Ishikawa (cell line): ENCODE results near the gene CEP104.

Experiments
- CEBPB ChIP-seq: IDR thresholded peaks from 2 replicates; pipeline ENCODE4 v1.6.1; 2012
- EGR1 ChIP-seq: IDR thresholded peaks from 2 replicates; pipeline ENCODE4 v1.6.1; 2012
- EP300 ChIP-seq: IDR thresholded peaks from 2 replicates; pipeline ENCODE4 v1.6.1; 2012; ENCODE audit warnings: borderline replicate concordance
- FOXM1 ChIP-seq: IDR thresholded peaks from 2 replicates; pipeline ENCODE4 v1.6.1; 2012; ENCODE audit warnings: low read depth, borderline replicate concordance
- TAF1 ChIP-seq: IDR thresholded peaks from 2 replicates; pipeline ENCODE4 v1.6.1; 2012; ENCODE audit warnings: low read depth, mild to moderate bottlenecking
- ZBTB7A ChIP-seq: IDR thresholded peaks from 2 replicates; pipeline ENCODE4 v1.6.1; 2012; ENCODE audit warnings: low read depth
- TF ChIP-seq, protein P1 (sequence below): IDR thresholded peaks from 2 replicates; pipeline ENCODE4 v1.6.1; 2012
- TF ChIP-seq, protein P2 (sequence below): IDR thresholded peaks from 2 replicates; pipeline ENCODE4 v1.6.1; 2012; ENCODE audit warnings: low read depth, mild to moderate bottlenecking
- TF ChIP-seq, protein P3 (sequence below): IDR thresholded peaks from 2 replicates; pipeline ENCODE4 v1.6.1; 2012

DNA sequence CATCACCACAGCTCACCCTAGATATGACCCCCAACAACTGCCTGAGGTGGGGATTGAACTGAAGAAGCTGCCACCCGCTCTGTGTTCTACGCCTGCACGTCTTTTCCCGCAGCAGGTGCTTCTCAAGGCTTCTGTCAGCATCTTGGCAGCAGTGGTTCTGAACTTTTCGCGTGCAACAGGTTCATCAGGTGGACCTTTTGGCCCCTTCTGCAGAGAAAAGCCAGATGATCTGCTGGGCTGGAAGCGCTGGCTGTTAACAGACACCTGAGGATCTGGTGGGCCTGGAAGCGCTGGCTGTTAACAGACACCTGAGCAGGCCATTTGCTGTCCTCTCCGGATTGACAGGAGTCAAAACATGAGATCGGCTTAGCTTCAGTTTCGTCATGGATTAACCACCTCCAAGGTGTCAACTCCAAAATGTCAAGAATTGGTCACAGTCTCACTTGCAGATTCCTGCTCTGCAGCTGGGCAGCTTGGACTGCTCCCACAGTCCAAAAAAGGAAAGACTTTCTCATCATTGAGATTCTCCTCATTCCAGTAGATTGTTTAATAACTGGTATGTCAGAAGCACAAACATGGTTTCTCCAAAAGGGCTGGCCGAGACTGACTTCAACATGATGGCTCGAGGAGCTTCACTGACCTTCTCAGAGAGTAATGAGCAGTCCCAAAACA is 38.4 kb upstream of the CEP104 start:
- no peak for TF ChIP-seq EP300
- TF ChIP-seq, protein P1, sequence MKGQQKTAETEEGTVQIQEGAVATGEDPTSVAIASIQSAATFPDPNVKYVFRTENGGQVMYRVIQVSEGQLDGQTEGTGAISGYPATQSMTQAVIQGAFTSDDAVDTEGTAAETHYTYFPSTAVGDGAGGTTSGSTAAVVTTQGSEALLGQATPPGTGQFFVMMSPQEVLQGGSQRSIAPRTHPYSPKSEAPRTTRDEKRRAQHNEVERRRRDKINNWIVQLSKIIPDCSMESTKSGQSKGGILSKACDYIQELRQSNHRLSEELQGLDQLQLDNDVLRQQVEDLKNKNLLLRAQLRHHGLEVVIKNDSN: no peak
- no peak for TF ChIP-seq CEBPB
- no peak for TF ChIP-seq FOXM1
- TF ChIP-seq, protein P2, sequence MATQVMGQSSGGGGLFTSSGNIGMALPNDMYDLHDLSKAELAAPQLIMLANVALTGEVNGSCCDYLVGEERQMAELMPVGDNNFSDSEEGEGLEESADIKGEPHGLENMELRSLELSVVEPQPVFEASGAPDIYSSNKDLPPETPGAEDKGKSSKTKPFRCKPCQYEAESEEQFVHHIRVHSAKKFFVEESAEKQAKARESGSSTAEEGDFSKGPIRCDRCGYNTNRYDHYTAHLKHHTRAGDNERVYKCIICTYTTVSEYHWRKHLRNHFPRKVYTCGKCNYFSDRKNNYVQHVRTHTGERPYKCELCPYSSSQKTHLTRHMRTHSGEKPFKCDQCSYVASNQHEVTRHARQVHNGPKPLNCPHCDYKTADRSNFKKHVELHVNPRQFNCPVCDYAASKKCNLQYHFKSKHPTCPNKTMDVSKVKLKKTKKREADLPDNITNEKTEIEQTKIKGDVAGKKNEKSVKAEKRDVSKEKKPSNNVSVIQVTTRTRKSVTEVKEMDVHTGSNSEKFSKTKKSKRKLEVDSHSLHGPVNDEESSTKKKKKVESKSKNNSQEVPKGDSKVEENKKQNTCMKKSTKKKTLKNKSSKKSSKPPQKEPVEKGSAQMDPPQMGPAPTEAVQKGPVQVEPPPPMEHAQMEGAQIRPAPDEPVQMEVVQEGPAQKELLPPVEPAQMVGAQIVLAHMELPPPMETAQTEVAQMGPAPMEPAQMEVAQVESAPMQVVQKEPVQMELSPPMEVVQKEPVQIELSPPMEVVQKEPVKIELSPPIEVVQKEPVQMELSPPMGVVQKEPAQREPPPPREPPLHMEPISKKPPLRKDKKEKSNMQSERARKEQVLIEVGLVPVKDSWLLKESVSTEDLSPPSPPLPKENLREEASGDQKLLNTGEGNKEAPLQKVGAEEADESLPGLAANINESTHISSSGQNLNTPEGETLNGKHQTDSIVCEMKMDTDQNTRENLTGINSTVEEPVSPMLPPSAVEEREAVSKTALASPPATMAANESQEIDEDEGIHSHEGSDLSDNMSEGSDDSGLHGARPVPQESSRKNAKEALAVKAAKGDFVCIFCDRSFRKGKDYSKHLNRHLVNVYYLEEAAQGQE: no peak
- TF ChIP-seq, protein P3, sequence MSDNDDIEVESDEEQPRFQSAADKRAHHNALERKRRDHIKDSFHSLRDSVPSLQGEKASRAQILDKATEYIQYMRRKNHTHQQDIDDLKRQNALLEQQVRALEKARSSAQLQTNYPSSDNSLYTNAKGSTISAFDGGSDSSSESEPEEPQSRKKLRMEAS: no peak
- no peak for TF ChIP-seq EGR1
- no peak for TF ChIP-seq ZBTB7A
- no peak for TF ChIP-seq TAF1
